OCI-LY3 (cell line): ENCODE results near the gene DRICH1.
"Not testable (repeated sequence)": the region's sequence is repeated elsewhere in the genome, so short reads cannot be mapped to it uniquely, and the experiment has no call there.

Experiments used
- H2AFZ ChIP-seq: fragments of 200-600, 300-600 bp; shearing (Covaris generic); 2 replicates; pipeline ENCODE4 v1.6.0; 2014; ENCODE audit warnings: antibody characterized with exemption, low read depth, low read length
- H3K27ac ChIP-seq: fragments of 200-600, 300-600 bp; sonication (generic); 2 replicates; pipeline ENCODE4 v1.5.1; 2014; ENCODE audit warnings: mild to moderate bottlenecking, low read length, moderate library complexity, mixed read lengths
- H3K27me3 ChIP-seq: fragments of 200-600, 300-600 bp; sonication (generic); 2 replicates; pipeline ENCODE4 v1.6.1; 2014; ENCODE audit warnings: low read depth, low read length, mixed read lengths
- H3K36me3 ChIP-seq: fragments of 200-600, 300-600 bp; sonication (generic); replicated peaks from 2 replicates; pipeline ENCODE3; 2014; ENCODE audit warnings: low read depth, low read length, mixed read lengths
- H3K4me1 ChIP-seq: fragments of 300-600, 200-600 bp; sonication (generic); 2 replicates; pipeline ENCODE4 v1.6.1; 2014; ENCODE audit warnings: low read length, mixed read lengths
- H3K4me2 ChIP-seq: fragments of 200-600, 300-600 bp; sonication (generic); 2 replicates; pipeline ENCODE4 v1.6.1; 2014; ENCODE audit warnings: low read length, mixed read lengths
- H3K4me3 ChIP-seq: fragments of 300-600, 200-600 bp; sonication (generic); 2 replicates; pipeline ENCODE4 v1.5.1; 2014; ENCODE audit warnings: antibody characterized with exemption, mild to moderate bottlenecking, low read length, moderate library complexity
- H3K79me2 ChIP-seq: fragments of 300-600, 200-600 bp; shearing (Covaris generic); 2 replicates; pipeline ENCODE4 v1.6.1; 2014; ENCODE audit warnings: mild to moderate bottlenecking, low read length, mixed read lengths
- H3K9ac ChIP-seq: fragments of 300-600, 200-600 bp; shearing (Covaris generic); 2 replicates; pipeline ENCODE4 v1.6.0; 2014; ENCODE audit warnings: mild to moderate bottlenecking, low read length, moderate library complexity
- H3K9me3 ChIP-seq: fragments of 200-600, 300-600 bp; shearing (Covaris generic); 2 replicates; pipeline ENCODE4 v1.6.1; 2014; ENCODE audit warnings: low read length, mixed read lengths; ENCODE audit not compliant: insufficient read depth
- H4K20me1 ChIP-seq: fragments of 200-600, 300-600 bp; sonication (generic); 2 replicates; pipeline ENCODE4 v1.6.1; 2016; ENCODE audit warnings: low read length, mixed read lengths; ENCODE audit not compliant: insufficient read depth
- CTCF ChIP-seq: fragments of 200-600, 300-600 bp; sonication (generic); IDR thresholded peaks from 2 replicates; pipeline ENCODE4 v1.5.1; 2014; ENCODE audit warnings: antibody characterized with exemption, low read length, low read depth
- EZH2phosphoT487 ChIP-seq: fragments of 200-600 bp; shearing (Covaris generic); IDR thresholded peaks from 2 replicates; pipeline ENCODE4 v1.6.1; 2018; ENCODE audit warnings: antibody characterized with exemption, mixed run types, low read depth

DRICH1 gene

GRCh38 chr22:23639661-23640060 is 7.5 kb upstream of the DRICH1 start:
- Histone ChIP-seq H3K9me3 (no peaks in the 10 kb centered on the region), H3K4me2 (no peak overlapping the region), H3K9ac (no peak overlapping the region), H3K36me3 (no peaks in the 10 kb centered on the region), H3K27ac (no peak overlapping the region), H3K27me3 (no peaks in the 10 kb centered on the region), H4K20me1 (no peaks in the 10 kb centered on the region), H2AFZ (no peak overlapping the region), H3K79me2 (no peaks in the 10 kb centered on the region), H3K4me1 (no peaks in the 10 kb centered on the region), H3K4me3 (no peak overlapping the region)
- TF ChIP-seq EZH2phosphoT487 (no peak), CTCF (no peak)

- Histone ChIP-seq H3K27ac (no peak overlapping the region), H3K79me2 (no peaks in the 10 kb centered on the region), H2AFZ (no peak overlapping the region), H3K9ac (no peak overlapping the region), H3K4me2 (no peak overlapping the region), H3K4me1 (no peaks in the 10 kb centered on the region), H4K20me1 (no peaks in the 10 kb centered on the region), H3K27me3 (no peaks in the 10 kb centered on the region), H3K36me3 (no peaks in the 10 kb centered on the region), H3K9me3 (no peaks in the 10 kb centered on the region), H3K4me3 (no peak overlapping the region)
- TF ChIP-seq EZH2phosphoT487: no peak
- no peak for TF ChIP-seq CTCF
These were observed 6.5 kb upstream of the DRICH1 start for GRCh38 chr22:23638611-23639010.

GRCh38 chr22:23635291-23635690 is 3.2 kb upstream of the DRICH1 start:
- H3K4me1 ChIP-seq, H3K36me3 ChIP-seq, H3K27me3 ChIP-seq, H3K9me3 ChIP-seq, H3K27ac ChIP-seq, H3K4me3 ChIP-seq, H4K20me1 ChIP-seq, H3K9ac ChIP-seq, H2AFZ ChIP-seq, H3K79me2 ChIP-seq, H3K4me2 ChIP-seq: not testable (repeated sequence)

- H2AFZ ChIP-seq, H3K9ac ChIP-seq, H3K4me1 ChIP-seq, H3K4me3 ChIP-seq, H4K20me1 ChIP-seq, H3K27ac ChIP-seq, H3K36me3 ChIP-seq, H3K4me2 ChIP-seq, H3K9me3 ChIP-seq, H3K79me2 ChIP-seq: not testable (repeated sequence)
- H3K27me3 ChIP-seq: peaks cover 19% of the 10 kb centered on the region
These were observed 3.9 kb downstream of the DRICH1 start for GRCh38 chr22:23628056-23628743.

GRCh38 chr22:23627401-23628055 is 4.6 kb downstream of the DRICH1 start:
- not testable (repeated sequence) for H3K4me3 ChIP-seq, H3K4me2 ChIP-seq, H3K9ac ChIP-seq, H3K9me3 ChIP-seq, H3K4me1 ChIP-seq, H2AFZ ChIP-seq, H3K27ac ChIP-seq, H4K20me1 ChIP-seq, H3K36me3 ChIP-seq, H3K79me2 ChIP-seq
- peaks cover 19% of the 10 kb centered on the region for H3K27me3 ChIP-seq
- TF ChIP-seq CTCF: peak; percentile 51
